ENCODE results near the gene C2orf69.

GRCh38 chr2:199869653-199870052, 41.4 kb upstream of the C2orf69 start:
- TF ChIP-seq MAZ (IDR thresholded peaks at IDR 0.05; ENCODE audit: borderline replicate concordance, low read depth, low read length), result no peak
- TF ChIP-seq MAZ (CRISPR knock-in tag; IDR thresholded peaks at IDR 0.05; ENCODE audit: low read depth), result no peak
- TF ChIP-seq SMC3 (IDR thresholded peaks at IDR 0.05; ENCODE audit: low read length), result no peak
- TF ChIP-seq POLR2A (IDR thresholded peaks at IDR 0.05; ENCODE audit: insufficient read depth in 1 of 2, low read depth in 2 of 2, low read length in 2 of 2), result no peak
- no peak for TF ChIP-seq MBNL3 (CRISPR knock-in tag; conservative IDR thresholded peaks at IDR 0.05)
- TF ChIP-seq CTCF (CRISPR knock-in tag; IDR thresholded peaks at IDR 0.05), result no peak
- TF ChIP-seq, protein P1, sequence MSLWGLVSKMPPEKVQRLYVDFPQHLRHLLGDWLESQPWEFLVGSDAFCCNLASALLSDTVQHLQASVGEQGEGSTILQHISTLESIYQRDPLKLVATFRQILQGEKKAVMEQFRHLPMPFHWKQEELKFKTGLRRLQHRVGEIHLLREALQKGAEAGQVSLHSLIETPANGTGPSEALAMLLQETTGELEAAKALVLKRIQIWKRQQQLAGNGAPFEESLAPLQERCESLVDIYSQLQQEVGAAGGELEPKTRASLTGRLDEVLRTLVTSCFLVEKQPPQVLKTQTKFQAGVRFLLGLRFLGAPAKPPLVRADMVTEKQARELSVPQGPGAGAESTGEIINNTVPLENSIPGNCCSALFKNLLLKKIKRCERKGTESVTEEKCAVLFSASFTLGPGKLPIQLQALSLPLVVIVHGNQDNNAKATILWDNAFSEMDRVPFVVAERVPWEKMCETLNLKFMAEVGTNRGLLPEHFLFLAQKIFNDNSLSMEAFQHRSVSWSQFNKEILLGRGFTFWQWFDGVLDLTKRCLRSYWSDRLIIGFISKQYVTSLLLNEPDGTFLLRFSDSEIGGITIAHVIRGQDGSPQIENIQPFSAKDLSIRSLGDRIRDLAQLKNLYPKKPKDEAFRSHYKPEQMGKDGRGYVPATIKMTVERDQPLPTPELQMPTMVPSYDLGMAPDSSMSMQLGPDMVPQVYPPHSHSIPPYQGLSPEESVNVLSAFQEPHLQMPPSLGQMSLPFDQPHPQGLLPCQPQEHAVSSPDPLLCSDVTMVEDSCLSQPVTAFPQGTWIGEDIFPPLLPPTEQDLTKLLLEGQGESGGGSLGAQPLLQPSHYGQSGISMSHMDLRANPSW (CRISPR knock-in tag; IDR thresholded peaks at IDR 0.05; ENCODE audit: borderline replicate concordance), result no peak
- TF ChIP-seq POLR2G (IDR thresholded peaks at IDR 0.05; ENCODE audit: low read depth, low read length), result no peak
- TF ChIP-seq E2F1 (CRISPR knock-in tag; IDR thresholded peaks at IDR 0.05), result no peak
- TF ChIP-seq ZNF556 (CRISPR knock-in tag; IDR thresholded peaks at IDR 0.05; ENCODE audit: borderline replicate concordance), result no peak
- no peak for TF ChIP-seq FOXK2 (IDR thresholded peaks at IDR 0.05)

Data from HepG2 (cell line).